ENCODE measurements around the gene PFAS. TPM values are rescaled to one million over a fixed set of nuclear protein-coding genes. Genes with fewer than 3 reads are reported as not detected.
A peak's percentile ranks its signal among the peaks of the same experiment; 100 is the strongest.

Gene PFAS
- polyA plus RNA-seq, 1 donor from 2014 or later = 11.7 TPM

DNA sequence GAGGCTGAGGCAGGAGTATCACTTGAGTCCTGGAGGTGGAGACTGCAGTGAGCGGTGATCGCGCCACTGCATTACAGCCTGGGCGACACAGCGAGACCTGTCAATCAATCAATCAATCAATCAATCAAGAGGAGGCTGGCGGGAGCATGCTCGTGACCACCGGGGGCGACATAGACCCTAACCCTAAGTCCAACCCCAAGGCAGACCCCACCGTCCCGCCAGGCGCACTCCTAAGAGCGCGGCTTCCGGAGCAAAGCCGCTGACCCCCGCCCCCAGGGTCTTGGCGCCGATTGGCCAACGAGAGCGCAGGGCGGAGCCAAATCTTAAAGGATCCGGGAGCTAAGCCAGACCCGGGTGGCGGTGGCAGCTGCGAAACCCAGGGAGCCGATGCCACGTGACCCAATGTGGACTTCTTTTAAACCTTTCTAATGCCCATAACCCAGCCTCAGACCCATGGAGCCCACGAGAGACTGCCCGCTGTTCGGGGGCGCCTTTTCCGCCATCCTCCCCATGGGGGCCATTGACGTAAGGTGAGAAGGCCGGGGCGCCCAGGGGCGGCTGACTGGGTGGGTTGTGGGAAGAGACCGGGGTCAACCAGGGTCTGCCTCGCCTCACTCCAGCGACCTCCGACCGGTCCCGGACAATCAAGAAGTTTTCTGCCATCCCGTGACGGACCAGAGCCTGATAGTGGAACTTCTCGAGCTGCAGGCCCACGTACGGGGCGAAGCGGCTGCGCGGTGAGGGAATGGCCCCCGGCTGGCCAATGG, 39.4 kb downstream of the PFAS start, which contains the start of gene RANGRF:
Gene RANGRF, plus strand, starts transcription at position 335 of the 767 bp plus-strand sequence. Its CDS starts 119 bp downstream, at position 454.
- Histone ChIP-seq H3K79me2 (replicated peaks; ENCODE audit: insufficient read depth, low read length) (no peaks in the 10 kb centered on the region), H2AFZ (ENCODE audit: low read depth, low read length) (peak within 1 kb of the TSS; percentile 73), H3F3A (ENCODE audit: insufficient read depth, low read length, poor library complexity, severe bottlenecking) (no peaks in the 10 kb centered on the region), H3K27me3 (ENCODE audit: insufficient read depth, low read depth, low read length) (no peaks in the 10 kb centered on the region), H3K9me2 (ENCODE audit: insufficient read depth, low read length) (no peaks in the 10 kb centered on the region), H3K4me3 (ENCODE audit: low read length) (peak within 1 kb of the TSS; percentile 78), H4K20me1 (ENCODE audit: insufficient read depth) (no peaks in the 10 kb centered on the region), H3K36me3 (ENCODE audit: insufficient read depth, low read length) (no peaks in the 10 kb centered on the region), H3K9ac (ENCODE audit: low read length) (peak within 1 kb of the TSS; percentile 68), H3K27ac (ENCODE audit: low read length) (peak within 1 kb of the TSS; percentile 36), H3K9me3 (ENCODE audit: low read length) (no peaks in the 10 kb centered on the region), H3K4me2 (ENCODE audit: low read length) (peak within 1 kb of the TSS; percentile 56)
- TF ChIP-seq EP300 (conservative IDR thresholded peaks at IDR 0.05; ENCODE audit: poor library complexity, severe bottlenecking) (peak; percentile 98), POLR2AphosphoS5 (IDR thresholded peaks at IDR 0.05) (peak; percentile 8), TAF1 (IDR thresholded peaks at IDR 0.05; ENCODE audit: low read depth) (peak; percentile 36), MXI1 (conservative IDR thresholded peaks at IDR 0.05; ENCODE audit: poor library complexity, severe bottlenecking) (peak; percentile 89), EZH2 (IDR thresholded peaks at IDR 0.05; ENCODE audit: borderline replicate concordance, insufficient read depth, low read length, poor library complexity, severe bottlenecking) (no peak), SMC3 (conservative IDR thresholded peaks at IDR 0.05; ENCODE audit: poor library complexity) (no peak), RAD21 (conservative IDR thresholded peaks at IDR 0.05) (peak; percentile 14)
- TF ChIP-seq, protein P1, sequence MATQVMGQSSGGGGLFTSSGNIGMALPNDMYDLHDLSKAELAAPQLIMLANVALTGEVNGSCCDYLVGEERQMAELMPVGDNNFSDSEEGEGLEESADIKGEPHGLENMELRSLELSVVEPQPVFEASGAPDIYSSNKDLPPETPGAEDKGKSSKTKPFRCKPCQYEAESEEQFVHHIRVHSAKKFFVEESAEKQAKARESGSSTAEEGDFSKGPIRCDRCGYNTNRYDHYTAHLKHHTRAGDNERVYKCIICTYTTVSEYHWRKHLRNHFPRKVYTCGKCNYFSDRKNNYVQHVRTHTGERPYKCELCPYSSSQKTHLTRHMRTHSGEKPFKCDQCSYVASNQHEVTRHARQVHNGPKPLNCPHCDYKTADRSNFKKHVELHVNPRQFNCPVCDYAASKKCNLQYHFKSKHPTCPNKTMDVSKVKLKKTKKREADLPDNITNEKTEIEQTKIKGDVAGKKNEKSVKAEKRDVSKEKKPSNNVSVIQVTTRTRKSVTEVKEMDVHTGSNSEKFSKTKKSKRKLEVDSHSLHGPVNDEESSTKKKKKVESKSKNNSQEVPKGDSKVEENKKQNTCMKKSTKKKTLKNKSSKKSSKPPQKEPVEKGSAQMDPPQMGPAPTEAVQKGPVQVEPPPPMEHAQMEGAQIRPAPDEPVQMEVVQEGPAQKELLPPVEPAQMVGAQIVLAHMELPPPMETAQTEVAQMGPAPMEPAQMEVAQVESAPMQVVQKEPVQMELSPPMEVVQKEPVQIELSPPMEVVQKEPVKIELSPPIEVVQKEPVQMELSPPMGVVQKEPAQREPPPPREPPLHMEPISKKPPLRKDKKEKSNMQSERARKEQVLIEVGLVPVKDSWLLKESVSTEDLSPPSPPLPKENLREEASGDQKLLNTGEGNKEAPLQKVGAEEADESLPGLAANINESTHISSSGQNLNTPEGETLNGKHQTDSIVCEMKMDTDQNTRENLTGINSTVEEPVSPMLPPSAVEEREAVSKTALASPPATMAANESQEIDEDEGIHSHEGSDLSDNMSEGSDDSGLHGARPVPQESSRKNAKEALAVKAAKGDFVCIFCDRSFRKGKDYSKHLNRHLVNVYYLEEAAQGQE (IDR thresholded peaks at IDR 0.05; ENCODE audit: borderline replicate concordance) = peak; percentile 35
- TF ChIP-seq, protein P2, sequence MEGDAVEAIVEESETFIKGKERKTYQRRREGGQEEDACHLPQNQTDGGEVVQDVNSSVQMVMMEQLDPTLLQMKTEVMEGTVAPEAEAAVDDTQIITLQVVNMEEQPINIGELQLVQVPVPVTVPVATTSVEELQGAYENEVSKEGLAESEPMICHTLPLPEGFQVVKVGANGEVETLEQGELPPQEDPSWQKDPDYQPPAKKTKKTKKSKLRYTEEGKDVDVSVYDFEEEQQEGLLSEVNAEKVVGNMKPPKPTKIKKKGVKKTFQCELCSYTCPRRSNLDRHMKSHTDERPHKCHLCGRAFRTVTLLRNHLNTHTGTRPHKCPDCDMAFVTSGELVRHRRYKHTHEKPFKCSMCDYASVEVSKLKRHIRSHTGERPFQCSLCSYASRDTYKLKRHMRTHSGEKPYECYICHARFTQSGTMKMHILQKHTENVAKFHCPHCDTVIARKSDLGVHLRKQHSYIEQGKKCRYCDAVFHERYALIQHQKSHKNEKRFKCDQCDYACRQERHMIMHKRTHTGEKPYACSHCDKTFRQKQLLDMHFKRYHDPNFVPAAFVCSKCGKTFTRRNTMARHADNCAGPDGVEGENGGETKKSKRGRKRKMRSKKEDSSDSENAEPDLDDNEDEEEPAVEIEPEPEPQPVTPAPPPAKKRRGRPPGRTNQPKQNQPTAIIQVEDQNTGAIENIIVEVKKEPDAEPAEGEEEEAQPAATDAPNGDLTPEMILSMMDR (IDR thresholded peaks at IDR 0.05; ENCODE audit: poor library complexity, severe bottlenecking) = peak; percentile 38

DNA sequence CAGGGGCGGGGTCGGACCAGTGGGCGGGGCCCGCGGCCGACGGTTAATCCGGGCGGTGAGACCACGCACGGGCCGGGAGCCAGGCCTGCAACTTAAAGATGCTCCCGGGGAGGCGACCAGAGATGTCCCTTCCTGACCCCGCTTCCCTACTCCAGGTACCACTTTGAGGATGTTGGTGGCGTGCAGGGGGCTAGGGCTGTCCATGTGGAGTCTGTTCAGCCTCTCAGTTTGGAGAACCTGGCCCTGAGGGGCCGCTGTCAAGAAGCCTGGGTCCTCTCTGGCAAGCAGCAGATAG, 40.0 kb downstream of the PFAS start:
- Histone ChIP-seq H3K27ac (ENCODE audit: low read length) (no peak overlapping the region), H3K79me2 (replicated peaks; ENCODE audit: insufficient read depth, low read length) (no peaks in the 10 kb centered on the region), H3K4me3 (ENCODE audit: low read length) (peak overlapping the region; percentile 78), H3K36me3 (ENCODE audit: insufficient read depth, low read length) (no peaks in the 10 kb centered on the region), H3K27me3 (ENCODE audit: insufficient read depth, low read depth, low read length) (no peaks in the 10 kb centered on the region), H2AFZ (ENCODE audit: low read depth, low read length) (peak overlapping the region; percentile 73), H3K9me2 (ENCODE audit: insufficient read depth, low read length) (no peaks in the 10 kb centered on the region), H4K20me1 (ENCODE audit: insufficient read depth) (no peaks in the 10 kb centered on the region), H3F3A (ENCODE audit: insufficient read depth, low read length, poor library complexity, severe bottlenecking) (no peaks in the 10 kb centered on the region), H3K9ac (ENCODE audit: low read length) (peak overlapping the region; percentile 68), H3K4me2 (ENCODE audit: low read length) (peak overlapping the region; percentile 56), H3K9me3 (ENCODE audit: low read length) (no peaks in the 10 kb centered on the region)
- TF ChIP-seq TAF1 (IDR thresholded peaks at IDR 0.05; ENCODE audit: low read depth) (no peak), EP300 (conservative IDR thresholded peaks at IDR 0.05; ENCODE audit: poor library complexity, severe bottlenecking) (no peak), RAD21 (conservative IDR thresholded peaks at IDR 0.05) (no peak), SMC3 (conservative IDR thresholded peaks at IDR 0.05; ENCODE audit: poor library complexity) (no peak), EZH2 (IDR thresholded peaks at IDR 0.05; ENCODE audit: borderline replicate concordance, insufficient read depth, low read length, poor library complexity, severe bottlenecking) (no peak), POLR2AphosphoS5 (IDR thresholded peaks at IDR 0.05) (no peak), MXI1 (conservative IDR thresholded peaks at IDR 0.05; ENCODE audit: poor library complexity, severe bottlenecking) (no peak)
- TF ChIP-seq, protein P1 (IDR thresholded peaks at IDR 0.05; ENCODE audit: borderline replicate concordance) = no peak
- TF ChIP-seq, protein P2 (IDR thresholded peaks at IDR 0.05; ENCODE audit: poor library complexity, severe bottlenecking) = no peak
